ENCODE results near the gene VWDE.

Gene VWDE

GRCh38 chr7:12328888-12329770 lies 74.5 kb downstream of the VWDE start:
- peak; percentile 32 for DNase-seq (ENCODE audit: low read depth, low spot score)

DNA sequence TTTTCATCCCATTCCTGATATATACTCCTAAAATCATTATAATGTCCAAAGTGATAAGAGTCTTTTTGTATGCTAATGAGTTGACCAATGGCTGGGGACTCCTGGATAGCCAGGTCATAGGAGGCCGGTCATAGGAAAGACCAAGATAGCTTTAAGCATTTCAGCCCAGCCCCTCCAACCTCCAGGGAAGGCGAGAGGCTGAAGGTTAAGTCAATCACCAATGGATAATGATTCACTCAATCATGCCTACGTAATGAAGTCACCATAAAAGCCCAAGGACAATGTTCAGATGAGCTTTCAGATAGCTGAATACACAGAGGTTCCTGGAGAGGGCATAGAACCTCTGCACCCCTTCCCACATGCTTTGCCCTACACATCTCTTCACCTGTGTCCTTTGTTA lies 75.7 kb downstream of the VWDE start:
- peak; percentile 25 for DNase-seq (ENCODE audit: low read depth, low spot score)

DNA sequence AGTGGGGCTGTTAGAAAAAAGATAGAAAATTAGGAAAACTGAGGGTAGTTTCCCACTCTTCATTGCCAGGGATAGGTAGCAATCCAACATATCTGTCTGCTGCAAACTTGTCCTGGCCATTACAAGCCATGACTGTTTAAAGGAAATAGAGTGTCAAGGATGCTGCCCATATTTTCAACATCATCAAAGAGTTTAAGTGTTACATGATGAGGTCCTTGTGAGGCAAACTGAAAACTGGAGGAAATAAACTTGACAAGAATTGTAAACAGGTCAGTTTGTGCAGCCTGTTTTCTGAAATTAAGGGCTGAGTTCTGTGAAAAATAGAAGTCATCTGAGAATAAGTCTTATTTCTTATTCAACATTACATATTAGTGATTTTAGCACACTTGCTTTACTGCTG lies 78.0 kb downstream of the VWDE start:
- DNase-seq (ENCODE audit: low read depth, low spot score) = no peak

DNA sequence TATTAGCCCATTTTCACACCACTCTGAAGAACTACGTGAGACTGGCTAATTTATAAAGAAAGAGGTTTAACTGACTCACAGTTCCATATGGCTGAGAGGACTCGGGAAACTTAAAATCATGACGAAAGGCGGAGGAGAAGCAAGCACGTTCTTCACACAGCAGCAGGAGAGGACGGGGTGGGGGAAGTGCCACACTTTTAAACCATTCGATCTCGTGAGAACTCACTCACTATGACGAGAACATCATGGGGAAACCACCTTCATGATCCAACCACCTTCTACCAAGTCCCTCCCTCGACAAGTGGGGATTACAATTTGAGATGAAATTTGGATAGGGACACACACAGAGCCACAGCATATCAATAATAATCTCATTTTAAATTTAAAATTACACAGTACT lies 80.2 kb downstream of the VWDE start:
- DNase-seq (ENCODE audit: low read depth, low spot score) = no peak

GRCh38 chr7:12322903-12323300 lies 80.8 kb downstream of the VWDE start:
- DNase-seq (ENCODE audit: low read depth, low spot score) = no peak

GRCh38 chr7:12322284-12322902 lies 81.3 kb downstream of the VWDE start:
- no peak for DNase-seq (ENCODE audit: low read depth, low spot score)

- DNase-seq (ENCODE audit: low read depth, low spot score) = no peak
Observed at GRCh38 chr7:12320987-12321647, 82.5 kb downstream of the VWDE start.

- DNase-seq (ENCODE audit: low read depth, low spot score) = no peak
Observed at GRCh38 chr7:12320241-12320986, 83.3 kb downstream of the VWDE start.

- DNase-seq (ENCODE audit: low read depth, low spot score) = no peak
Observed at GRCh38 chr7:12317675-12318074, 86.0 kb downstream of the VWDE start.

GRCh38 chr7:12316925-12317324 lies 86.7 kb downstream of the VWDE start:
- DNase-seq (ENCODE audit: low read depth, low spot score) = no peak

DNA sequence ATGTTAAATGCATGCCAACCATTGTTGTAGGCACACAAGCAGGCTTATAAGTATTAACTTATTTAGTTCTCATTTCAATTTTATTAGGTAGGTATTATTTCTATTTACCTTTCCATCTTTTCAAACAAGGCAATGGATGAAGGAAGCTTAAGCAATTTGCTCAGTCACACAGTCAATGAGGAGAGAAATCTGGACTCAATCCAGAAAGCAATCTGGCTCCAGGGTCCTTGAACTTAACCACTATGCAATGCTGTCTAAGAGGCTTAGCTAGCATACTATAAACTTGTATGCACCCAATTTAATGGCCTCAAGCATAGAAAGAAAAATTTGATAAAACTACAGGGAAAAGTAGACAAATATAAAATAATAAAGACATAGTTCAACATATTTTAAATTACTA lies 88.6 kb downstream of the VWDE start:
- no peak for DNase-seq (ENCODE audit: low read depth, low spot score)

DNA sequence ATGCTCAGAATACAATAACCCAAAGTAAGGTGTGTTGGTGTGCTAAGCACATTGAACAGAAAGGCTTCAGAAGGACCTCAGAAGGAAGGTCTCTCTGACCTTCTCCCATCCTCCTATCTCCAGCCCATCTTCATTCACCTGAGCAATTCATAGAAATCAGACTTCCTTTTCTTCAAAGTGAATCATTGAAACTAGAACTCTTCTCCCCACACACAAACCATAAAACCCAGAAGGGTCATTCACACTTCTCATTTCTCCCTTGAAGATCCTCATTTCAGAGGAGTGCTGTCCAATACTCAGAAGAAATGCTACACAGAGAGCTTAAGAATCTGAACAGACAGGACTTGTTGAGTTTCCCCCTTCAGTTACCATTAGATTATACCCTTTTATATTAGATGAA lies 89.5 kb downstream of the VWDE start:
- DNase-seq (ENCODE audit: low read depth, low spot score) = no peak

DNA sequence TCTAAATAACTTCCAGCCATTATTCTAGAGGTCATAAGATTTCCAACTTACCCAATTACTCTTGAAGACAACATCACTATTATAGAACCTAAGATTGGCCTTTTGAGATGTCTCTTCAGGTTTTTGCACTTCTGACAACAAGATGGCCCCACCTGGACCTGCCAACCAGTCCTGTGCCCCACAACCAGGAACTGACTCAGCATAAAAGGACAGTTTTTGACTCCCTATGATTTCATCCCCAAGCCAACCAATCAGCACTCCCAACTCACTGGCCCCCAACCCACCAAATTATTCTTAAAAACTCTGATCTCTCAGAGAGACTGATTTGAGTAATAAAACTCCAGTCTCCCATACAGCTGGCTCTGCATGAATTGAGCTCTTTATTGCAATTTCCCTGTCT lies 98.2 kb downstream of the VWDE start:
- DNase-seq (ENCODE audit: low read depth, low spot score) = no peak

DNA sequence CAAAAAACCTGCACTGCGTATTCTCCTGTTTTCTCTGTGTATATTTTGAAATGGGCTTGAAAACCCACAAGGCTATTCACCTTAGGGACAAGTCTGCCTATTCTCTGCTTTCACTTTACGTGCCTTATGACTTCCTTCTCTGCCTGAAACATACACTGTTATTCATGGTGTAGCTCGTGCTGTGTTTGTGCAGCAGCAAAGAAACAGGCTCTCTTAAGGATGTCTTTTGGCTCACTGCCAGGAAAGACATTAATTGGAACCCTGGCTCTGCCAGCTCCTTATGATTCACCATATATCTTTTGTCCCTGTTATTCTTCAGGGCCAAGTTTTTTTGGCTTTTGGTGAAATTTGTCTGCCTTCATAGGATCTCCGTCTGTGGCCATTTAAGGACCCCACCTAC lies 100.2 kb downstream of the VWDE start:
- DNase-seq (ENCODE audit: low read depth, low spot score) = no peak

DNA sequence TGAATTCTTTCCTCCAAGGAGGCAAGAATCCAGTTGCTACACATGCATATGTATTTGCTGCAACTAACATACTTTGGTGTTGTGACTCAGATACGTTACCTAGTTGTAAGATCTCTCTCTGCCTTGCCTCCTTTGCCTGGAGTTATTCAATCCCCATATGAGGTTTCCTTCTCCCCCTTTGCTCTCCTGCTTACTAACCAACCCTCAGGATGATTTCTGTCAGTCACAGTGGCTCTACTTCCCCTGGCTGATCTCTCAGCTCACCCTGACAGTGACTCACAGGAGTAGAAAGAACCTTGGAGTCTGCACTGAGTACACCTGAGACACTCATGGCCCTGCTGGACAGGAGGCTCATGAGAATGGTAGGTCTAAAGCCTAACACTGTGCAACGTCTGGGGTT lies 100.6 kb downstream of the VWDE start:
- DNase-seq (ENCODE audit: low read depth, low spot score) = no peak

- no peak for DNase-seq (ENCODE audit: low read depth, low spot score)
Observed at GRCh38 chr7:12300415-12300814, 103.2 kb downstream of the VWDE start.

DNA sequence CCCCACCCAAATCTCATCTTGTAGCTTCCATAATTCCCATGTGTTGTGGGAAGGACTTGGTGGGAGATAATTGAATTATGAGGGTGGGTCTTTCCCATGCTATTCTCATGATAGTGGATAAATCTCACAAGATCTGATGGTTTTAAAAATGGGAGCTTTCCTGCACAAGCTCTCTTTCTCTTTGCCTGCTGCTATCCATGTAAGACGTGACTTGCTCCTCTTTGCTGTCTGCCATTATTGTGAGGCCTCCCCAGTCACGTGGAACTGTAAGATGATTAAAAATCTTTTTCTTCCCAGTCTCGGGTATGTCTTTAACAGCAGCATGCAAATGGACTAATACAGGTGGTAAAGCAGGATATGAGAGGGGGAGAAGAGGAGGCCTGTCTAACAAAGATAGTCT lies 104.3 kb downstream of the VWDE start:
- DNase-seq (ENCODE audit: low read depth, low spot score) = no peak

GRCh38 chr7:12297283-12298108 lies 106.2 kb downstream of the VWDE start:
- peak; percentile 26 for DNase-seq (ENCODE audit: low read depth, low spot score)

GRCh38 chr7:12296051-12296570 lies 107.6 kb downstream of the VWDE start:
- DNase-seq (ENCODE audit: low read depth, low spot score) = no peak

- DNase-seq (ENCODE audit: low read depth, low spot score) = no peak
Observed at GRCh38 chr7:12294701-12295100, 109.0 kb downstream of the VWDE start.

GRCh38 chr7:12291870-12292269 lies 111.8 kb downstream of the VWDE start:
- no peak for DNase-seq (ENCODE audit: low read depth, low spot score)

All from ELF-1 (cell line).